SK-N-SH (cell line): ENCODE data around the gene ADCY7.

Experiments used
- EZH2phosphoT487 ChIP-seq: fragments of 200-600 bp; sonication (generic); IDR thresholded peaks from 2 replicates; pipeline ENCODE4 v1.6.1; 2017; ENCODE audit warnings: low read depth, mixed run types, mild to moderate bottlenecking, antibody characterized with exemption, moderate library complexity, borderline replicate concordance
- NFIC ChIP-seq: IDR thresholded peaks from 2 replicates; pipeline ENCODE4 v1.4.0; 2012; ENCODE audit warnings: borderline replicate concordance
- POLR2AphosphoS5 ChIP-seq: IDR thresholded peaks from 2 replicates; pipeline ENCODE4 v1.6.1; 2012; ENCODE audit warnings: low read depth, low read length
- RAD21 ChIP-seq: IDR thresholded peaks from 2 replicates; pipeline ENCODE4 v1.6.1; 2012; ENCODE audit warnings: mild to moderate bottlenecking, low read length
- RFX5 ChIP-seq: IDR thresholded peaks from 2 replicates; pipeline ENCODE4 v1.6.1; 2012; ENCODE audit warnings: mild to moderate bottlenecking, improper control_type of control experiment, low read length
- YY1 ChIP-seq: IDR thresholded peaks from 2 replicates; pipeline ENCODE4 v1.4.0; 2012; ENCODE audit warnings: low read depth, mild to moderate bottlenecking
- TF ChIP-seq, protein P1 (sequence below): fragments of 200-600 bp; sonication (generic); IDR thresholded peaks from 2 replicates; pipeline ENCODE4 v1.6.1; 2017; ENCODE audit warnings: antibody characterized with exemption, mild to moderate bottlenecking, moderate library complexity
- TF ChIP-seq, protein P2 (sequence below): IDR thresholded peaks from 2 replicates; pipeline ENCODE4 v1.4.0; 2012; ENCODE audit warnings: low read depth
- TF ChIP-seq, protein P3 (sequence below): IDR thresholded peaks from 2 replicates; pipeline ENCODE4 v1.6.1; 2012; ENCODE audit warnings: mild to moderate bottlenecking, low read depth, low read length, moderate library complexity
- TF ChIP-seq, protein P4 (sequence below): fragments of 150-350 bp; IDR thresholded peaks from 2 replicates; pipeline ENCODE4 v1.6.1; 2017; ENCODE audit warnings: antibody characterized with exemption, low read length, low read depth, borderline replicate concordance
- TF ChIP-seq, protein P5 (sequence below): IDR thresholded peaks from 2 replicates; pipeline ENCODE4 v1.4.0; 2012; ENCODE audit warnings: low read depth, borderline replicate concordance
- TF ChIP-seq, protein P6 (sequence below): IDR thresholded peaks from 2 replicates; pipeline ENCODE4 v1.4.0; 2012; ENCODE audit warnings: low read depth, borderline replicate concordance

DNA sequence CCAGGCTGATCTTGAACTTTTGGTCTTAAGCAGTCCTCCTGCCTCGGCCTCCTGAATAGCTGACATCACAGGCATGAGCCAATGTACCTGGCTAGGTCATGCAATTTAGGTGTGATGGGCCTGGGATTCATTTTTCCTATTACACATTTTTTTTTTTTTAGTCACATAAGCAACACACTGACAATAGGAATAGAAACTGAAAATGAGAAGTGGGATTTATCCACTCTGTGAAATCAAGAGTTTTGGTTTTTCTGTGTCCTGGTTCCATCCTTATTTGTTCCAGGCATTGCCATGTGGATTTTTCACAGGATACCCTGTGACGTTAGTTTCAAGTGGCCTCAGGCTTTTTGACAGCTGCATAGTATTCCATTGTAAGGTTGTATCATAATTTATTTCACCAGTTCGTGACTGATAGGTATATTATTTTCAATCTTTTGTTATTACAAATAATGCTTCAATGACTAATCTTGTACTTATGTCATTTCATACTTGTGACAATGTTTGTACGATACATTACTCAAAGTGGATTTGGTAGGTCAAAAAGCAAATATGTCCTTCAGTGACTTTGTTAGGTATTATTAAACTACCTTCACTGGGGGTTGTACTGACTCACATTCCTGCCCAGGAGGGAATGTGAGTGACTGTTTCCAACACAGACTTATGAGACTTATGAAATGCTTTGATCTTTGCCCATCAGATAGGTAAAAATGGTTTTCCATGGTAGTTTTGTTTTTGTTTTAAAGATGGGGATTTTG lies 10.6 kb downstream of the ADCY7 start:
- TF ChIP-seq, protein P1, sequence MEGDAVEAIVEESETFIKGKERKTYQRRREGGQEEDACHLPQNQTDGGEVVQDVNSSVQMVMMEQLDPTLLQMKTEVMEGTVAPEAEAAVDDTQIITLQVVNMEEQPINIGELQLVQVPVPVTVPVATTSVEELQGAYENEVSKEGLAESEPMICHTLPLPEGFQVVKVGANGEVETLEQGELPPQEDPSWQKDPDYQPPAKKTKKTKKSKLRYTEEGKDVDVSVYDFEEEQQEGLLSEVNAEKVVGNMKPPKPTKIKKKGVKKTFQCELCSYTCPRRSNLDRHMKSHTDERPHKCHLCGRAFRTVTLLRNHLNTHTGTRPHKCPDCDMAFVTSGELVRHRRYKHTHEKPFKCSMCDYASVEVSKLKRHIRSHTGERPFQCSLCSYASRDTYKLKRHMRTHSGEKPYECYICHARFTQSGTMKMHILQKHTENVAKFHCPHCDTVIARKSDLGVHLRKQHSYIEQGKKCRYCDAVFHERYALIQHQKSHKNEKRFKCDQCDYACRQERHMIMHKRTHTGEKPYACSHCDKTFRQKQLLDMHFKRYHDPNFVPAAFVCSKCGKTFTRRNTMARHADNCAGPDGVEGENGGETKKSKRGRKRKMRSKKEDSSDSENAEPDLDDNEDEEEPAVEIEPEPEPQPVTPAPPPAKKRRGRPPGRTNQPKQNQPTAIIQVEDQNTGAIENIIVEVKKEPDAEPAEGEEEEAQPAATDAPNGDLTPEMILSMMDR = no peak
- TF ChIP-seq, protein P2, sequence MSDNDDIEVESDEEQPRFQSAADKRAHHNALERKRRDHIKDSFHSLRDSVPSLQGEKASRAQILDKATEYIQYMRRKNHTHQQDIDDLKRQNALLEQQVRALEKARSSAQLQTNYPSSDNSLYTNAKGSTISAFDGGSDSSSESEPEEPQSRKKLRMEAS = no peak
- TF ChIP-seq, protein P3, sequence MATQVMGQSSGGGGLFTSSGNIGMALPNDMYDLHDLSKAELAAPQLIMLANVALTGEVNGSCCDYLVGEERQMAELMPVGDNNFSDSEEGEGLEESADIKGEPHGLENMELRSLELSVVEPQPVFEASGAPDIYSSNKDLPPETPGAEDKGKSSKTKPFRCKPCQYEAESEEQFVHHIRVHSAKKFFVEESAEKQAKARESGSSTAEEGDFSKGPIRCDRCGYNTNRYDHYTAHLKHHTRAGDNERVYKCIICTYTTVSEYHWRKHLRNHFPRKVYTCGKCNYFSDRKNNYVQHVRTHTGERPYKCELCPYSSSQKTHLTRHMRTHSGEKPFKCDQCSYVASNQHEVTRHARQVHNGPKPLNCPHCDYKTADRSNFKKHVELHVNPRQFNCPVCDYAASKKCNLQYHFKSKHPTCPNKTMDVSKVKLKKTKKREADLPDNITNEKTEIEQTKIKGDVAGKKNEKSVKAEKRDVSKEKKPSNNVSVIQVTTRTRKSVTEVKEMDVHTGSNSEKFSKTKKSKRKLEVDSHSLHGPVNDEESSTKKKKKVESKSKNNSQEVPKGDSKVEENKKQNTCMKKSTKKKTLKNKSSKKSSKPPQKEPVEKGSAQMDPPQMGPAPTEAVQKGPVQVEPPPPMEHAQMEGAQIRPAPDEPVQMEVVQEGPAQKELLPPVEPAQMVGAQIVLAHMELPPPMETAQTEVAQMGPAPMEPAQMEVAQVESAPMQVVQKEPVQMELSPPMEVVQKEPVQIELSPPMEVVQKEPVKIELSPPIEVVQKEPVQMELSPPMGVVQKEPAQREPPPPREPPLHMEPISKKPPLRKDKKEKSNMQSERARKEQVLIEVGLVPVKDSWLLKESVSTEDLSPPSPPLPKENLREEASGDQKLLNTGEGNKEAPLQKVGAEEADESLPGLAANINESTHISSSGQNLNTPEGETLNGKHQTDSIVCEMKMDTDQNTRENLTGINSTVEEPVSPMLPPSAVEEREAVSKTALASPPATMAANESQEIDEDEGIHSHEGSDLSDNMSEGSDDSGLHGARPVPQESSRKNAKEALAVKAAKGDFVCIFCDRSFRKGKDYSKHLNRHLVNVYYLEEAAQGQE = no peak
- TF ChIP-seq, protein P4, sequence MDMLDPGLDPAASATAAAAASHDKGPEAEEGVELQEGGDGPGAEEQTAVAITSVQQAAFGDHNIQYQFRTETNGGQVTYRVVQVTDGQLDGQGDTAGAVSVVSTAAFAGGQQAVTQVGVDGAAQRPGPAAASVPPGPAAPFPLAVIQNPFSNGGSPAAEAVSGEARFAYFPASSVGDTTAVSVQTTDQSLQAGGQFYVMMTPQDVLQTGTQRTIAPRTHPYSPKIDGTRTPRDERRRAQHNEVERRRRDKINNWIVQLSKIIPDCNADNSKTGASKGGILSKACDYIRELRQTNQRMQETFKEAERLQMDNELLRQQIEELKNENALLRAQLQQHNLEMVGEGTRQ = no peak
- TF ChIP-seq RAD21 (no peak), NFIC (no peak), POLR2AphosphoS5 (no peak), EZH2phosphoT487 (no peak), YY1 (no peak), RFX5 (no peak)
- TF ChIP-seq, protein P5, sequence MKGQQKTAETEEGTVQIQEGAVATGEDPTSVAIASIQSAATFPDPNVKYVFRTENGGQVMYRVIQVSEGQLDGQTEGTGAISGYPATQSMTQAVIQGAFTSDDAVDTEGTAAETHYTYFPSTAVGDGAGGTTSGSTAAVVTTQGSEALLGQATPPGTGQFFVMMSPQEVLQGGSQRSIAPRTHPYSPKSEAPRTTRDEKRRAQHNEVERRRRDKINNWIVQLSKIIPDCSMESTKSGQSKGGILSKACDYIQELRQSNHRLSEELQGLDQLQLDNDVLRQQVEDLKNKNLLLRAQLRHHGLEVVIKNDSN = no peak
- TF ChIP-seq, protein P6, sequence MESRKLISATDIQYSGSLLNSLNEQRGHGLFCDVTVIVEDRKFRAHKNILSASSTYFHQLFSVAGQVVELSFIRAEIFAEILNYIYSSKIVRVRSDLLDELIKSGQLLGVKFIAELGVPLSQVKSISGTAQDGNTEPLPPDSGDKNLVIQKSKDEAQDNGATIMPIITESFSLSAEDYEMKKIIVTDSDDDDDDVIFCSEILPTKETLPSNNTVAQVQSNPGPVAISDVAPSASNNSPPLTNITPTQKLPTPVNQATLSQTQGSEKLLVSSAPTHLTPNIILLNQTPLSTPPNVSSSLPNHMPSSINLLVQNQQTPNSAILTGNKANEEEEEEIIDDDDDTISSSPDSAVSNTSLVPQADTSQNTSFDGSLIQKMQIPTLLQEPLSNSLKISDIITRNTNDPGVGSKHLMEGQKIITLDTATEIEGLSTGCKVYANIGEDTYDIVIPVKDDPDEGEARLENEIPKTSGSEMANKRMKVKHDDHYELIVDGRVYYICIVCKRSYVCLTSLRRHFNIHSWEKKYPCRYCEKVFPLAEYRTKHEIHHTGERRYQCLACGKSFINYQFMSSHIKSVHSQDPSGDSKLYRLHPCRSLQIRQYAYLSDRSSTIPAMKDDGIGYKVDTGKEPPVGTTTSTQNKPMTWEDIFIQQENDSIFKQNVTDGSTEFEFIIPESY = no peak
